Activated CD4-positive, alpha-beta T cell treated with anti-CD3 and anti-CD28 coated beads, Interleukin-2, amount 50 U/mL, for 1 hour (primary cell): ENCODE results near the gene IFT57.

Source experiments
- DNase-seq: peaks from one replicate; pipeline ENCODE4 v3.0.0-alpha.2; 2020

IFT57 gene

GRCh38 chr3:108215871-108216270, 6.4 kb downstream of the IFT57 start:
- no peak for DNase-seq

- DNase-seq: no peak
Observed at GRCh38 chr3:108209579-108209978, 12.6 kb downstream of the IFT57 start.

- DNase-seq: no peak
Observed at GRCh38 chr3:108208831-108209230, 13.4 kb downstream of the IFT57 start.

GRCh38 chr3:108202834-108203233, 19.4 kb downstream of the IFT57 start:
- DNase-seq: no peak

- DNase-seq: no peak
Observed at GRCh38 chr3:108202080-108202479, 20.1 kb downstream of the IFT57 start.

- DNase-seq: no peak
Observed at GRCh38 chr3:108201258-108201657, 21.0 kb downstream of the IFT57 start.

- no peak for DNase-seq
Observed at GRCh38 chr3:108200578-108200977, 21.6 kb downstream of the IFT57 start.

- no peak for DNase-seq
Observed at GRCh38 chr3:108200024-108200423, 22.2 kb downstream of the IFT57 start.

GRCh38 chr3:108191394-108191793, 30.8 kb downstream of the IFT57 start:
- no peak for DNase-seq

GRCh38 chr3:108190346-108190745, 31.9 kb downstream of the IFT57 start:
- DNase-seq: no peak

- no peak for DNase-seq
Observed at GRCh38 chr3:108189440-108189839, 32.8 kb downstream of the IFT57 start.

- DNase-seq: no peak
Observed at GRCh38 chr3:108185536-108185935, 36.7 kb downstream of the IFT57 start.

GRCh38 chr3:108184824-108185223, 37.4 kb downstream of the IFT57 start:
- no peak for DNase-seq

GRCh38 chr3:108183971-108184370, 38.3 kb downstream of the IFT57 start:
- DNase-seq: no peak

- DNase-seq: no peak
Observed at GRCh38 chr3:108183181-108183580, 39.0 kb downstream of the IFT57 start.

GRCh38 chr3:108182339-108182738, 39.9 kb downstream of the IFT57 start:
- no peak for DNase-seq

GRCh38 chr3:108181172-108181571, 41.1 kb downstream of the IFT57 start:
- no peak for DNase-seq

- no peak for DNase-seq
Observed at GRCh38 chr3:108180194-108180593, 42.0 kb downstream of the IFT57 start.

- DNase-seq: no peak
Observed at GRCh38 chr3:108178676-108179075, 43.5 kb downstream of the IFT57 start.

GRCh38 chr3:108177536-108177935, 44.7 kb downstream of the IFT57 start:
- no peak for DNase-seq

- DNase-seq: no peak
Observed at GRCh38 chr3:108175352-108175751, 46.9 kb downstream of the IFT57 start.

GRCh38 chr3:108171106-108171505, 51.1 kb downstream of the IFT57 start:
- no peak for DNase-seq

GRCh38 chr3:108164391-108164790, 57.8 kb downstream of the IFT57 start:
- no peak for DNase-seq

- DNase-seq: no peak
Observed at GRCh38 chr3:108159865-108160264, 62.4 kb downstream of the IFT57 start.

GRCh38 chr3:108159105-108159504, 63.1 kb downstream of the IFT57 start:
- DNase-seq: no peak

GRCh38 chr3:108158251-108158650, 64.0 kb downstream of the IFT57 start:
- no peak for DNase-seq
